Measurements from ENCODE around the gene MEPCE. TPM values are rescaled to one million over a fixed set of nuclear protein-coding genes. Genes with fewer than 3 reads are reported as not detected.

MEPCE gene
- total RNA-seq, 2 donors from 2014 or later = 27.2 to 39.1 TPM

- intact Hi-C loops (cut with DNase I) = no loop called here
- Histone ChIP-seq H3K4me3 (no peak overlapping the region), H3K27ac (no peak overlapping the region), H3K27me3 (no peaks in the 10 kb centered on the region), H3K9me3 (no peaks in the 10 kb centered on the region), H3K36me3 (no peaks in the 10 kb centered on the region), H3K9ac (ENCODE audit: low read depth in 2 of 2, low read length in 2 of 2) (no peak overlapping the region), H3K4me1 (no peaks in the 10 kb centered on the region)
- TF ChIP-seq, protein P1, sequence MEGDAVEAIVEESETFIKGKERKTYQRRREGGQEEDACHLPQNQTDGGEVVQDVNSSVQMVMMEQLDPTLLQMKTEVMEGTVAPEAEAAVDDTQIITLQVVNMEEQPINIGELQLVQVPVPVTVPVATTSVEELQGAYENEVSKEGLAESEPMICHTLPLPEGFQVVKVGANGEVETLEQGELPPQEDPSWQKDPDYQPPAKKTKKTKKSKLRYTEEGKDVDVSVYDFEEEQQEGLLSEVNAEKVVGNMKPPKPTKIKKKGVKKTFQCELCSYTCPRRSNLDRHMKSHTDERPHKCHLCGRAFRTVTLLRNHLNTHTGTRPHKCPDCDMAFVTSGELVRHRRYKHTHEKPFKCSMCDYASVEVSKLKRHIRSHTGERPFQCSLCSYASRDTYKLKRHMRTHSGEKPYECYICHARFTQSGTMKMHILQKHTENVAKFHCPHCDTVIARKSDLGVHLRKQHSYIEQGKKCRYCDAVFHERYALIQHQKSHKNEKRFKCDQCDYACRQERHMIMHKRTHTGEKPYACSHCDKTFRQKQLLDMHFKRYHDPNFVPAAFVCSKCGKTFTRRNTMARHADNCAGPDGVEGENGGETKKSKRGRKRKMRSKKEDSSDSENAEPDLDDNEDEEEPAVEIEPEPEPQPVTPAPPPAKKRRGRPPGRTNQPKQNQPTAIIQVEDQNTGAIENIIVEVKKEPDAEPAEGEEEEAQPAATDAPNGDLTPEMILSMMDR (IDR thresholded peaks at IDR 0.05) = no peak
- DNase-seq = no peak
Observed at GRCh38 chr7:100455206-100455605, 25.6 kb downstream of the MEPCE start.

DNA sequence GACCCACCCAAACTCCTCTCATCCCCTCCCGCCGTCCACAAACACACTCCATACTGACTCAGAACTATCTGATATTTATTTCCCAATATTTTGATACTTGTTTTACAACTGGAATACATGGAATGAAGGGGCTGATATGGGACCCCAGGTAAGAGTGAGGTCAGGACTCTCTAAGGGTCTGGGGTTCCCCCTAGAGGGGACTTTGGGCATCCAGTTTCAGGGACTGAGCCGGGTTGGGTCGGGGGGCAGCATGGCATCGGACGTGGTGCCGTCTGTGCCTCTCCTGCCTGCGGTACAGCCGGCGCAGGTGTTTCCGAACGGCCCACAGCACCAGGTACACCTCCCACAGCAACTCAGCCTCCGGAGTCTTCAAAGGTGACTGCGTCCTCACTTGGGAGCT, 26.9 kb downstream of the MEPCE start:
- intact Hi-C loops (cut with DNase I) = no loop called here
- TF ChIP-seq, protein P1 (IDR thresholded peaks at IDR 0.05) = no peak
- Histone ChIP-seq H3K36me3 (no peaks in the 10 kb centered on the region), H3K9me3 (no peaks in the 10 kb centered on the region), H3K27ac (no peak overlapping the region), H3K27me3 (no peaks in the 10 kb centered on the region), H3K4me3 (no peak overlapping the region), H3K4me1 (no peaks in the 10 kb centered on the region), H3K9ac (ENCODE audit: low read depth in 2 of 2, low read length in 2 of 2) (no peak overlapping the region)
- DNase-seq = no peak

- H3K4me3 ChIP-seq = no peak overlapping the region
- no peak overlapping the region for H3K9ac ChIP-seq (ENCODE audit: low read depth in 2 of 2, low read length in 2 of 2)
- DNase-seq = no peak
- no peaks in the 10 kb centered on the region for H3K4me1 ChIP-seq
- intact Hi-C loops (cut with DNase I) = no loop called here
- TF ChIP-seq, protein P1 (IDR thresholded peaks at IDR 0.05) = no peak
- no peak overlapping the region for H3K27ac ChIP-seq
- no peaks in the 10 kb centered on the region for H3K36me3 ChIP-seq
- H3K9me3 ChIP-seq = no peaks in the 10 kb centered on the region
- H3K27me3 ChIP-seq = no peaks in the 10 kb centered on the region
Observed at GRCh38 chr7:100457033-100457432, 27.4 kb downstream of the MEPCE start.

GRCh38 chr7:100464210-100464660, 34.6 kb downstream of the MEPCE start, which contains the start of gene SPACDR:
TSS of gene SPACDR (minus strand) at chr7:100464260. CDS start at chr7:100464025, 235 bp downstream.
- H3K27ac ChIP-seq = no peak within 1 kb of the TSS

GRCh38 chr7:100464791-100465190, 35.2 kb downstream of the MEPCE start:
- TF ChIP-seq, protein P1 (IDR thresholded peaks at IDR 0.05) = no peak
- no peak for DNase-seq
- no peak overlapping the region for H3K27ac ChIP-seq
- no peak overlapping the region for H3K9ac ChIP-seq (ENCODE audit: low read depth in 2 of 2, low read length in 2 of 2)
- peaks cover 4% of the 10 kb centered on the region for H3K4me1 ChIP-seq
- H3K4me3 ChIP-seq = no peak overlapping the region
- H3K9me3 ChIP-seq = no peaks in the 10 kb centered on the region
- no peaks in the 10 kb centered on the region for H3K27me3 ChIP-seq
- peaks cover 6% of the 10 kb centered on the region for H3K36me3 ChIP-seq
- intact Hi-C loops (cut with DNase I) = loop anchor here (5.0 kb wide), 1 partner anchor 228 kb away; the partner anchor contains the start of gene GIGYF1

More at GRCh38 chr7:100464210-100464660, 34.6 kb downstream of the MEPCE start, which contains the start of gene SPACDR:
- no peaks in the 10 kb centered on the region for H3K9me3 ChIP-seq
- no peaks in the 10 kb centered on the region for H3K27me3 ChIP-seq
- DNase-seq = no peak
- H3K36me3 ChIP-seq = peaks cover 6% of the 10 kb centered on the region
- H3K9ac ChIP-seq (ENCODE audit: low read depth in 2 of 2, low read length in 2 of 2) = no peak within 1 kb of the TSS
- intact Hi-C loops (cut with DNase I) = no loop called here
- no peak within 1 kb of the TSS for H3K4me3 ChIP-seq
- no peaks in the 10 kb centered on the region for H3K4me1 ChIP-seq
- TF ChIP-seq, protein P1 (IDR thresholded peaks at IDR 0.05) = no peak

Measured in colonic mucosa (tissue), 4 donors.